GM23338 (cell line): ENCODE results near the gene SUMO4. TPM values are rescaled to one million over a fixed set of nuclear protein-coding genes. Genes with fewer than 3 reads are reported as not detected.

Experiments
- ATAC-seq: fragments of 200-7000 bp; cut with Tn5 transposase; 3 replicates; pipeline ENCODE4 v1.9.1; 2020
- DNase-seq: peaks from one replicate; pipeline ENCODE4 v3.0.0-alpha.2; 2015; ENCODE audit warnings: low spot score
- H2AFZ ChIP-seq: fragments of 200-600 bp; sonication (generic); 2 replicates; pipeline ENCODE4 v1.8.0; 2016; ENCODE audit warnings: antibody characterized with exemption, mild to moderate bottlenecking, moderate library complexity
- H3F3A ChIP-seq: fragments of 200-600 bp; sonication (generic); replicated peaks from 2 replicates; pipeline ENCODE4 v1.8.0; 2017; ENCODE audit warnings: antibody characterized with exemption, mixed run types, low read depth
- H3K27ac ChIP-seq: fragments of 200-600 bp; sonication (generic); 2 replicates; pipeline ENCODE4 v1.6.1; 2016; ENCODE audit warnings: low read depth
- H3K27me3 ChIP-seq: fragments of 200-600 bp; sonication (generic); 2 replicates; pipeline ENCODE4 v1.8.0; 2016; ENCODE audit warnings: mild to moderate bottlenecking, mixed run types, moderate library complexity; ENCODE audit not compliant: insufficient read depth
- H3K36me3 ChIP-seq: fragments of 200-600 bp; sonication (generic); 2 replicates; pipeline ENCODE4 v1.8.0; 2016; ENCODE audit warnings: mild to moderate bottlenecking; ENCODE audit not compliant: insufficient read depth
- H3K4me1 ChIP-seq: fragments of 200-600 bp; sonication (generic); 2 replicates; pipeline ENCODE4 v1.8.0; 2016; ENCODE audit warnings: mild to moderate bottlenecking, moderate library complexity; ENCODE audit not compliant: insufficient read depth
- H3K4me2 ChIP-seq: fragments of 200-600 bp; sonication (generic); 2 replicates; pipeline ENCODE4 v1.7.1; 2017; ENCODE audit warnings: mixed run types
- H3K4me3 ChIP-seq: fragments of 200-600 bp; sonication (generic); 2 replicates; pipeline ENCODE4 v1.6.1; 2016; ENCODE audit warnings: mixed run types
- H3K79me2 ChIP-seq: fragments of 200-600 bp; sonication (generic); replicated peaks from 2 replicates; pipeline ENCODE4 v1.8.0; 2017; ENCODE audit warnings: mild to moderate bottlenecking; ENCODE audit not compliant: insufficient read depth
- H3K9me2 ChIP-seq: fragments of 200-600 bp; sonication (generic); 2 replicates; pipeline ENCODE4 v1.8.0; 2017; ENCODE audit not compliant: insufficient read depth
- H4K20me1 ChIP-seq: fragments of 200-600 bp; sonication (generic); replicated peaks from 2 replicates; pipeline ENCODE4 v1.8.0; 2017; ENCODE audit warnings: mild to moderate bottlenecking; ENCODE audit not compliant: insufficient read depth
- H3K27ac Mint-ChIP-seq: 2 replicates; pipeline ENCODE4 v1.8.0; 2020; ENCODE audit warnings: inconsistent platforms, mild to moderate bottlenecking, moderate library complexity, mixed read lengths
- H3K27me3 Mint-ChIP-seq: 3 replicates; pipeline ENCODE4 v1.8.0; 2022; ENCODE audit warnings: low read depth, mild to moderate bottlenecking, moderate library complexity, mixed read lengths, inconsistent platforms; ENCODE audit not compliant: insufficient read depth, poor library complexity
- H3K36me3 Mint-ChIP-seq: 3 replicates; pipeline ENCODE4 v1.8.0; 2021; ENCODE audit warnings: low read depth, mild to moderate bottlenecking, inconsistent platforms, moderate library complexity, mixed read lengths
- H3K4me1 Mint-ChIP-seq: 3 replicates; pipeline ENCODE4 v1.8.0; 2020; ENCODE audit warnings: mild to moderate bottlenecking, inconsistent platforms, mixed read lengths
- H3K4me3 Mint-ChIP-seq: 3 replicates; pipeline ENCODE4 v1.8.0; 2021; ENCODE audit warnings: moderate library complexity, mild to moderate bottlenecking, inconsistent platforms, mixed read lengths
- H3K9me3 Mint-ChIP-seq: 3 replicates; pipeline ENCODE4 v1.8.0; 2020; ENCODE audit warnings: moderate library complexity, mild to moderate bottlenecking, inconsistent platforms, mixed read lengths
- CREB1 ChIP-seq: fragments of 250-450 bp; sonication (Bioruptor Pico); IDR thresholded peaks from 2 replicates; pipeline ENCODE4 v1.5.0; 2020; ENCODE audit warnings: low read depth, mild to moderate bottlenecking, moderate library complexity
- CTCF ChIP-seq, 2 experiments: fragments of 200-600 bp in 1 of 2; sonication (generic) in 1 of 2; conservative IDR thresholded peaks; 2 replicates each; pipeline versions ENCODE4 v1.5.1 to v1.6.1; 2016 to 2017; ENCODE audit warnings: antibody characterized with exemption in 2 of 2, low read depth in 2 of 2, mild to moderate bottlenecking in 2 of 2, moderate library complexity in 1 of 2
- ETS1 ChIP-seq: IDR thresholded peaks from 2 replicates; pipeline ENCODE4 v1.6.1; 2016; ENCODE audit warnings: antibody characterized with exemption
- EZH2 ChIP-seq: fragments of 200-600 bp; sonication (generic); IDR thresholded peaks from one replicate; pipeline ENCODE4 v1.8.0; 2017; ENCODE audit warnings: antibody characterized with exemption, mild to moderate bottlenecking, low read depth; ENCODE audit not compliant: unreplicated experiment
- EZH2phosphoT487 ChIP-seq: fragments of 200-600 bp; sonication (generic); IDR thresholded peaks from one replicate; pipeline ENCODE4 v1.8.1; 2018; ENCODE audit warnings: antibody characterized with exemption; ENCODE audit not compliant: unreplicated experiment
- JUNB ChIP-seq: IDR thresholded peaks from one replicate; pipeline ENCODE4 v1.6.1; 2016; ENCODE audit warnings: antibody characterized with exemption; ENCODE audit not compliant: unreplicated experiment
- NANOG ChIP-seq: IDR thresholded peaks from 2 replicates; pipeline ENCODE4 v1.6.1; 2016; ENCODE audit warnings: antibody characterized with exemption, borderline replicate concordance
- POLR2AphosphoS5 ChIP-seq: IDR thresholded peaks from 2 replicates; pipeline ENCODE4 v1.6.1; 2016; ENCODE audit warnings: antibody characterized with exemption, low read depth
- STAT1 ChIP-seq: IDR thresholded peaks from one replicate; pipeline ENCODE4 v1.6.1; 2016; ENCODE audit warnings: antibody characterized with exemption; ENCODE audit not compliant: unreplicated experiment
- ZNF114 ChIP-seq: fragments of 250-450 bp; sonication (Bioruptor Pico); IDR thresholded peaks from 2 replicates; pipeline ENCODE4 v1.5.0; 2020; ENCODE audit warnings: mild to moderate bottlenecking, moderate library complexity
- ZNF331 ChIP-seq: fragments of 250-450 bp; sonication (Bioruptor Pico); IDR thresholded peaks from 2 replicates; pipeline ENCODE4 v1.5.0; 2020; ENCODE audit warnings: low read depth, mild to moderate bottlenecking, moderate library complexity
- polyA plus RNA-seq: library from polyadenylated mRNA; unstranded; fragments of >200 nt; fragmentation: Nextera tagmentation; extraction: Ambion mirVana; gene quantifications from 2 replicates; pipeline ENCODE4 v1.2.1, GENCODE V29; 2016
- total RNA-seq: library from RNA; depleted of rRNA; stranded (reverse); fragments of >200 nt; shearing (Covaris generic); gene quantifications from 2 replicates; pipeline ENCODE4 v1.2.3, GENCODE V29; 2014
- TF ChIP-seq, protein P1 (sequence below): fragments of 250-450 bp; sonication (Bioruptor Pico); IDR thresholded peaks from 2 replicates; pipeline ENCODE4 v1.5.0; 2020; ENCODE audit warnings: mild to moderate bottlenecking, moderate library complexity
- TF ChIP-seq, protein P2 (sequence below): IDR thresholded peaks from one replicate; pipeline ENCODE4 v1.6.1; 2018; ENCODE audit warnings: antibody characterized with exemption; ENCODE audit not compliant: unreplicated experiment

The SUMO4 gene
- total and polyA plus RNA-seq, 2 experiments from 2014 or later: 1.9 to 2.1 TPM

- Mint-ChIP-seq H3K27me3 (no peaks in the 10 kb centered on the region), H3K27ac (no peak overlapping the region), H3K4me3 (no peak overlapping the region), H3K9me3 (no peaks in the 10 kb centered on the region), H3K36me3 (peaks cover 18% of the 10 kb centered on the region), H3K4me1 (no peaks in the 10 kb centered on the region)
- H3K4me3 ChIP-seq: no peak overlapping the region
- H3K27me3 ChIP-seq: no peaks in the 10 kb centered on the region
- peaks cover 13% of the 10 kb centered on the region; the same call in 1 of the 2 replicates for H4K20me1 ChIP-seq
- peaks cover 3% of the 10 kb centered on the region; the same call in 1 of the 2 replicates for H3K36me3 ChIP-seq
- no peak for TF ChIP-seq ETS1
- TF ChIP-seq EZH2: no peak
- TF ChIP-seq JUNB: no peak
- no peak for TF ChIP-seq STAT1
- no peak for TF ChIP-seq ZNF331 (CRISPR knock-in tag)
- TF ChIP-seq CTCF (conservative IDR thresholded peaks at IDR 0.05; ENCODE audit: low read depth in 2 of 2): no peak
- TF ChIP-seq CREB1 (CRISPR knock-in tag): no peak
- TF ChIP-seq, protein P1, sequence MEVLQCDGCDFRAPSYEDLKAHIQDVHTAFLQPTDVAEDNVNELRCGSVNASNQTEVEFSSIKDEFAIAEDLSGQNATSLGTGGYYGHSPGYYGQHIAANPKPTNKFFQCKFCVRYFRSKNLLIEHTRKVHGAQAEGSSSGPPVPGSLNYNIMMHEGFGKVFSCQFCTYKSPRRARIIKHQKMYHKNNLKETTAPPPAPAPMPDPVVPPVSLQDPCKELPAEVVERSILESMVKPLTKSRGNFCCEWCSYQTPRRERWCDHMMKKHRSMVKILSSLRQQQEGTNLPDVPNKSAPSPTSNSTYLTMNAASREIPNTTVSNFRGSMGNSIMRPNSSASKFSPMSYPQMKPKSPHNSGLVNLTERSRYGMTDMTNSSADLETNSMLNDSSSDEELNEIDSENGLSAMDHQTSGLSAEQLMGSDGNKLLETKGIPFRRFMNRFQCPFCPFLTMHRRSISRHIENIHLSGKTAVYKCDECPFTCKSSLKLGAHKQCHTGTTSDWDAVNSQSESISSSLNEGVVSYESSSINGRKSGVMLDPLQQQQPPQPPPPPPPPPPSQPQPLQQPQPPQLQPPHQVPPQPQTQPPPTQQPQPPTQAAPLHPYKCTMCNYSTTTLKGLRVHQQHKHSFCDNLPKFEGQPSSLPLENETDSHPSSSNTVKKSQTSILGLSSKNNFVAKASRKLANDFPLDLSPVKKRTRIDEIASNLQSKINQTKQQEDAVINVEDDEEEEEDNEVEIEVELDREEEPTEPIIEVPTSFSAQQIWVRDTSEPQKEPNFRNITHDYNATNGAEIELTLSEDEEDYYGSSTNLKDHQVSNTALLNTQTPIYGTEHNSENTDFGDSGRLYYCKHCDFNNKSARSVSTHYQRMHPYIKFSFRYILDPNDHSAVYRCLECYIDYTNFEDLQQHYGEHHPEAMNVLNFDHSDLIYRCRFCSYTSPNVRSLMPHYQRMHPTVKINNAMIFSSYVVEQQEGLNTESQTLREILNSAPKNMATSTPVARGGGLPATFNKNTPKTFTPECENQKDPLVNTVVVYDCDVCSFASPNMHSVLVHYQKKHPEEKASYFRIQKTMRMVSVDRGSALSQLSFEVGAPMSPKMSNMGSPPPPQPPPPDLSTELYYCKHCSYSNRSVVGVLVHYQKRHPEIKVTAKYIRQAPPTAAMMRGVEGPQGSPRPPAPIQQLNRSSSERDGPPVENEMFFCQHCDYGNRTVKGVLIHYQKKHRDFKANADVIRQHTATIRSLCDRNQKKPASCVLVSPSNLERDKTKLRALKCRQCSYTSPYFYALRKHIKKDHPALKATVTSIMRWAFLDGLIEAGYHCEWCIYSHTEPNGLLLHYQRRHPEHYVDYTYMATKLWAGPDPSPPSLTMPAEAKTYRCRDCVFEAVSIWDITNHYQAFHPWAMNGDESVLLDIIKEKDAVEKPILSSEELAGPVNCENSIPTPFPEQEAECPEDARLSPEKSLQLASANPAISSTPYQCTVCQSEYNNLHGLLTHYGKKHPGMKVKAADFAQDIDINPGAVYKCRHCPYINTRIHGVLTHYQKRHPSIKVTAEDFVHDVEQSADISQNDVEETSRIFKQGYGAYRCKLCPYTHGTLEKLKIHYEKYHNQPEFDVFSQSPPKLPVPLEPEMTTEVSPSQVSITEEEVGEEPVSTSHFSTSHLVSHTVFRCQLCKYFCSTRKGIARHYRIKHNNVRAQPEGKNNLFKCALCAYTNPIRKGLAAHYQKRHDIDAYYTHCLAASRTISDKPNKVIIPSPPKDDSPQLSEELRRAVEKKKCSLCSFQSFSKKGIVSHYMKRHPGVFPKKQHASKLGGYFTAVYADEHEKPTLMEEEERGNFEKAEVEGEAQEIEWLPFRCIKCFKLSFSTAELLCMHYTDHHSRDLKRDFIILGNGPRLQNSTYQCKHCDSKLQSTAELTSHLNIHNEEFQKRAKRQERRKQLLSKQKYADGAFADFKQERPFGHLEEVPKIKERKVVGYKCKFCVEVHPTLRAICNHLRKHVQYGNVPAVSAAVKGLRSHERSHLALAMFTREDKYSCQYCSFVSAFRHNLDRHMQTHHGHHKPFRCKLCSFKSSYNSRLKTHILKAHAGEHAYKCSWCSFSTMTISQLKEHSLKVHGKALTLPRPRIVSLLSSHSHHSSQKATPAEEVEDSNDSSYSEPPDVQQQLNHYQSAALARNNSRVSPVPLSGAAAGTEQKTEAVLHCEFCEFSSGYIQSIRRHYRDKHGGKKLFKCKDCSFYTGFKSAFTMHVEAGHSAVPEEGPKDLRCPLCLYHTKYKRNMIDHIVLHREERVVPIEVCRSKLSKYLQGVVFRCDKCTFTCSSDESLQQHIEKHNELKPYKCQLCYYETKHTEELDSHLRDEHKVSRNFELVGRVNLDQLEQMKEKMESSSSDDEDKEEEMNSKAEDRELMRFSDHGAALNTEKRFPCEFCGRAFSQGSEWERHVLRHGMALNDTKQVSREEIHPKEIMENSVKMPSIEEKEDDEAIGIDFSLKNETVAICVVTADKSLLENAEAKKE (CRISPR knock-in tag): no peak
- no peak for TF ChIP-seq NANOG
- TF ChIP-seq POLR2AphosphoS5: no peak
- no peak for TF ChIP-seq EZH2phosphoT487
- TF ChIP-seq, protein P2, sequence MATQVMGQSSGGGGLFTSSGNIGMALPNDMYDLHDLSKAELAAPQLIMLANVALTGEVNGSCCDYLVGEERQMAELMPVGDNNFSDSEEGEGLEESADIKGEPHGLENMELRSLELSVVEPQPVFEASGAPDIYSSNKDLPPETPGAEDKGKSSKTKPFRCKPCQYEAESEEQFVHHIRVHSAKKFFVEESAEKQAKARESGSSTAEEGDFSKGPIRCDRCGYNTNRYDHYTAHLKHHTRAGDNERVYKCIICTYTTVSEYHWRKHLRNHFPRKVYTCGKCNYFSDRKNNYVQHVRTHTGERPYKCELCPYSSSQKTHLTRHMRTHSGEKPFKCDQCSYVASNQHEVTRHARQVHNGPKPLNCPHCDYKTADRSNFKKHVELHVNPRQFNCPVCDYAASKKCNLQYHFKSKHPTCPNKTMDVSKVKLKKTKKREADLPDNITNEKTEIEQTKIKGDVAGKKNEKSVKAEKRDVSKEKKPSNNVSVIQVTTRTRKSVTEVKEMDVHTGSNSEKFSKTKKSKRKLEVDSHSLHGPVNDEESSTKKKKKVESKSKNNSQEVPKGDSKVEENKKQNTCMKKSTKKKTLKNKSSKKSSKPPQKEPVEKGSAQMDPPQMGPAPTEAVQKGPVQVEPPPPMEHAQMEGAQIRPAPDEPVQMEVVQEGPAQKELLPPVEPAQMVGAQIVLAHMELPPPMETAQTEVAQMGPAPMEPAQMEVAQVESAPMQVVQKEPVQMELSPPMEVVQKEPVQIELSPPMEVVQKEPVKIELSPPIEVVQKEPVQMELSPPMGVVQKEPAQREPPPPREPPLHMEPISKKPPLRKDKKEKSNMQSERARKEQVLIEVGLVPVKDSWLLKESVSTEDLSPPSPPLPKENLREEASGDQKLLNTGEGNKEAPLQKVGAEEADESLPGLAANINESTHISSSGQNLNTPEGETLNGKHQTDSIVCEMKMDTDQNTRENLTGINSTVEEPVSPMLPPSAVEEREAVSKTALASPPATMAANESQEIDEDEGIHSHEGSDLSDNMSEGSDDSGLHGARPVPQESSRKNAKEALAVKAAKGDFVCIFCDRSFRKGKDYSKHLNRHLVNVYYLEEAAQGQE: no peak
- no peak for TF ChIP-seq ZNF114 (CRISPR knock-in tag)
- peaks cover 30% of the 10 kb centered on the region for H3K79me2 ChIP-seq
- no peak for ATAC-seq
- no peaks in the 10 kb centered on the region for H3K4me1 ChIP-seq
- DNase-seq: no peak
- no peaks in the 10 kb centered on the region for H3F3A ChIP-seq
- H3K9me2 ChIP-seq: no peaks in the 10 kb centered on the region
- no peak overlapping the region for H3K4me2 ChIP-seq
- H3K27ac ChIP-seq: no peak overlapping the region
- H2AFZ ChIP-seq: no peak overlapping the region
Measured at GRCh38 chr6:149384464-149384863, 15.6 kb upstream of the SUMO4 start.
